GM10847 (cell line): ENCODE measurements around the gene NLGN1.

Experiments
- POLR2A ChIP-seq: IDR thresholded peaks from 2 replicates; pipeline ENCODE4 v1.6.1; 2011; ENCODE audit not compliant: insufficient read length; ENCODE audit errors: extremely low read depth

The NLGN1 gene

GRCh38 chr3:174002543-174002942, 605.0 kb downstream of the NLGN1 start:
- TF ChIP-seq POLR2A: no peak

- TF ChIP-seq POLR2A: no peak
Measured at GRCh38 chr3:174010907-174011306, 613.4 kb downstream of the NLGN1 start.

GRCh38 chr3:174016186-174016585, 618.6 kb downstream of the NLGN1 start:
- no peak for TF ChIP-seq POLR2A

- no peak for TF ChIP-seq POLR2A
Measured at GRCh38 chr3:174020156-174020555, 622.6 kb downstream of the NLGN1 start.

GRCh38 chr3:174023421-174023820, 625.9 kb downstream of the NLGN1 start:
- TF ChIP-seq POLR2A: no peak

GRCh38 chr3:174028673-174029072, 631.1 kb downstream of the NLGN1 start:
- no peak for TF ChIP-seq POLR2A

DNA sequence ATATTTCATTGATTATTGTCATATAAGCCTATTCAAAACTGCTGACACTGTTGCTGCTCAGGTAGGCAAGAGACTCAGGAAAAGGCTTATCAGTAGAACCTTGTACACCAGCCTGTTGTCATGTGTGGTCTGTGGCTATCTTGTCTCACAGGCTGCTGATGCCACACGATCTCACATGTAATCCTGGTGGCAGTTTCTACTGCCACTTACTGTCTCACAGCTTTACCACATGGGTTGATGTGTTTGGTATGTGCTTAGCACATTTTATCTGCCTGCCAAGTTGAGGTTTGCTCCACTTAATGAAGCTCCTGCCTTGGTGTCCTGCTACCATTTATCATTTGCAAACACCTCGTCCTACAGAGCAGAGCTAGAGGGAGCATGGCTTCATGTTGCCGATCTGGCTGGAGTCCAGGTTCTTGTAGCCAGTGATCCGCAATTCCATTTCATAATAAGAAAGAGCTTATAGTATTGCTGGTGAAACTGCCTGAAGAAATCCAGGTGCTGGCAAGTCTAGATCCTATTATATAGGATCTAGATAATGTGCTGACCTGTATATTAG, 637.9 kb downstream of the NLGN1 start:
- TF ChIP-seq POLR2A: no peak

DNA sequence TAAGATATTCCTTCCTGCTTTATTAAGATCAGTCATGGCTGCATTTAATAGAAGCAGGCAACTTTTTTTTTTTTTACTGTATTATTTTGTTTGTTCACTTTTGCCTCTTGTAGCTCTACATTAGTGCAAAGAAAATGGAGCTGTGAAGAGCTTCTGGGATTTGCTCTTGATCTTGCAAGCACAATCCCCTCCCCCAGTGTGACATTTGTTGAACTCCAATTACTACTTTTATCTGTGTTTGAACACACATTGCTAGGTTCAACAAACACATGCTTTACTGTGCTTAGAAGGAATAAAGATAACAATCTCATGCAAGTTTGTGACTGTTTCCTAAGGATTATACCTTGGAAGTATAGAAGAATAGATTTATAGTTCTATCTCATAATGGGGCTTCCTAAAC, 648.8 kb downstream of the NLGN1 start:
- TF ChIP-seq POLR2A: no peak

DNA sequence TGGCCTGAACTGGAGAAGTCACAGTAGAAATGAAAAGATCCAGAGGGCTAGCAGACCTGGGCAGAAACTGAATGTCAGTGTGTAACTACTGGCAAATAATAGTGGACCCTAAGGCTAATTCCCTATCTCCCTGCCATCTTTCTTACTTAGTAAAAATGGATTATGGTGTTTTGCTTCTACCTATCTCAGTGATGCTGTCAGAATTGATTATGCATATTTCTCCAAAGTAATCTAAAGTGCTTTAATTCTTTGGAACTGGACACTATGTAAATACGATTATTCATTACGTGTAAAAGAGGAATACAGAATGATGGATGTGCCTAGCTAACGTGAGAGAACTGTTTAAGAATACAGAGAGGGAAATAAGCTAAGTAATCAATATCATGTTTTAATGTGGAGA, 651.9 kb downstream of the NLGN1 start:
- TF ChIP-seq POLR2A: no peak

- no peak for TF ChIP-seq POLR2A
Measured at GRCh38 chr3:174051191-174051590, 653.6 kb downstream of the NLGN1 start.

DNA sequence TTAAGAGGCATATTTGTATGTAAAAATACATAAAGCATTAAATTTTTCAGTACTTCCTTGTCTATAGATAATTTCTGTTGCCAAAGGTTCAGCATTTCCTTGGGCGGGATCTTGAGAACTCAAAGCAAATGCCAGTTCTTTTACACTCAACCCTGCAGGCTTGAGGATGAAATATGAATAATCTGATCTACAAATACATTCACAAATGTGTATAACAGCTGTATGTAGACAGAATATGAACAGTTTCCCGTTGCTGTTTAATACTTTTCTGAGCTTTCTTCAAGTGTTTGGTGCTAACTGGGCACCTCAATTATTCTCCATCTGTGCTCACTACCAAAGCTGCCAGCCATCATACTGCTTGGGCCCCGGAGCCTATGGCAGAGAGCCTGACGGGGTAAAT, 661.3 kb downstream of the NLGN1 start:
- TF ChIP-seq POLR2A: no peak

DNA sequence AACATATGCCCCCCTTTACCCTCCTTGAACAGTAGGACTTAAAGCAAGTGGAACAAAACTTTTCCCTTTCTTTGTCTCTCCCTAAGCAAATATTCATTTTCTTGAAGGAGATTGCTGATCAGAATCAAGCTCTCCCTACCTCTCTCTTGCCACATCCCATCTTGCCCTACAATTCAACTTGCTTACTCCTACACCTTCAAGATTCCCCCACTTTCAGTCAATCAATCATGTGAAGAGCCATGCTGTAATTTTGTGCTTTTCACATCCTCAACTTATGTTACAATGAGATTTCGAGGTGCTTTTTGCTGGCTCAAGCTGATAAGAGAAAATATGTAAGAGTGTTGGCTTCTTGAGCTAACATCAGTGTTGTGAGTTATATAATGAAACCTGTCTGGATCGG, 662.9 kb downstream of the NLGN1 start:
- TF ChIP-seq POLR2A: no peak

DNA sequence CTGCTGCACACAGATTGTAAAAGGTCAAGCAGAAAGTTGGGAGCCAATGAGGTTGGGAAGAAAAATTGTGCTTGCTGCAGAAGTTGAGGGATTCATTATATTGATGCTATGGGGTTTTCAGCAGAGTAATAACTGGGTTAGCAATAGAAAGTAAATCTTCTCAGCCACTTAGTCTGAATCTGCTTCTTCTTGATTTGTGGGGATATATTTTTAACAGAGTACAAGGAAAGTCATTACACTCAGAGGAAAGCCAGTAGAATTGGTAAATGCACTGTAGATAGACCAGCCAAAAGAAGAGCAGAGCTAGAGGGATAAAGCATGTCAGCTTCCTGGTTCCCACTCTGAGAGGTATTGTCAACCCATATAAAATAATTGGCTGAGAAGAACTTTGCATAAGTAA, 663.6 kb downstream of the NLGN1 start:
- no peak for TF ChIP-seq POLR2A

- no peak for TF ChIP-seq POLR2A
Measured at GRCh38 chr3:174061731-174062130, 664.2 kb downstream of the NLGN1 start.

DNA sequence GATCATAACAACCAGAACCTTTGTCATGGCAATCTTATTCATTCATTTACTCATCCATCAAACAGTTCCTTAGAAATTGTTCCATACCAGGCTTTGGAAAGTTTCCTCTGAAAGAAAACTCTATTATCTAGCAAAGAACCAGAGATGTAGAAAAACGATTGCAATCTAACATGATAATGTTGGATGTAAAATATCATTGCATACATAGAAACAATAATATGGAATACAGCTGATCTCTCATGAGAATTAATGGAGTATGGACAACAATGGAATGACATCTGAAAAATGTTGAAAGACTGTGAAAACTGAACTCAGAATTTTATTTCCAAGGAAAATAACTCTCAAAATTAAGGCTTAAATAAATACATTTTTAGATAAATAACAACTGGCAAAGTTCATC, 665.4 kb downstream of the NLGN1 start:
- TF ChIP-seq POLR2A: no peak

GRCh38 chr3:174068035-174068434, 670.5 kb downstream of the NLGN1 start:
- no peak for TF ChIP-seq POLR2A

DNA sequence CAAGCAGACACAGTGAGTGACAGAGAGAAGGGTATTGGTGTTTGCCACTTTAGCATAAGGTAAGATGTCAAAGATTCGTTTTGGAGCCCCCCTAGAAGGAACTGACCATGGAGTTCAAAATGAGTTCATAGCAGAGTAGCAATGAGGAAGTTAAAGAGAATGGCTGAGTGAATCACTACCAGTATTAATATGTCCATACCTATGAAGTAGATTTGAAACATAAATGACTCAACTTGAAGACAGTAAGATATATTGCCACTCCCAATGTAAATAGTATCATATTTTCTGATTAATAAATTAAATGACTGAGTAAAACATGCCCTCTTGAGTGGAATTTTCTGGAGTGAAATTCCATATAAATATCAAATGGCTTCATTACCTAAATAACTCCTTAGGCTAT, 675.1 kb downstream of the NLGN1 start:
- TF ChIP-seq POLR2A: no peak

GRCh38 chr3:174083706-174084105, 686.2 kb downstream of the NLGN1 start:
- TF ChIP-seq POLR2A: no peak

DNA sequence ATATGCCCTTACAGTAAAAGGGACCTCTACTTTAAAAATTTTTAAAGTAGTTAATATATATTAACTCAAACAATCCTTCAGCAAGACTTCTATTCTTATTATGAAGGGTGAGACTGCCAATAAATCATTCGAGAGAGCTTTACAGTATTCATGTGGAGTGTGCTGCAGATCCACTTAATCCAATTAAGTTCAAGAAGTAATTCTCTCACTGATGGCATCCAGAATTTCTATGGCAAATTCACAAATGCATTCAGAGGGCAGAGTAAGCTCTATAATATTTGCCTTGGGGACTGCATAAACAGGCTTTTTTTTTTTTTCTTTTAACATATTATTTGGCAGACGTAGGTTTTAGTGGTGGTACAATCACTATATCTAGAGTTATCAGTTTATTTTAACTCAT, 692.0 kb downstream of the NLGN1 start:
- no peak for TF ChIP-seq POLR2A

GRCh38 chr3:174094669-174095068, 697.1 kb downstream of the NLGN1 start:
- TF ChIP-seq POLR2A: no peak
